HG02642 (cell line): ENCODE measurements around the gene DCLRE1C.
"Not testable (repeated sequence)": the region's sequence is repeated elsewhere in the genome, so short reads cannot be mapped to it uniquely, and the experiment has no call there.

Experiments
- ATAC-seq: cut with Tn5 transposase; IDR thresholded peaks from one replicate; pipeline ENCODE4 v1.9.1; 2021; ENCODE audit warnings: mild to moderate bottlenecking; ENCODE audit not compliant: unreplicated experiment, poor library complexity

The DCLRE1C gene

DNA sequence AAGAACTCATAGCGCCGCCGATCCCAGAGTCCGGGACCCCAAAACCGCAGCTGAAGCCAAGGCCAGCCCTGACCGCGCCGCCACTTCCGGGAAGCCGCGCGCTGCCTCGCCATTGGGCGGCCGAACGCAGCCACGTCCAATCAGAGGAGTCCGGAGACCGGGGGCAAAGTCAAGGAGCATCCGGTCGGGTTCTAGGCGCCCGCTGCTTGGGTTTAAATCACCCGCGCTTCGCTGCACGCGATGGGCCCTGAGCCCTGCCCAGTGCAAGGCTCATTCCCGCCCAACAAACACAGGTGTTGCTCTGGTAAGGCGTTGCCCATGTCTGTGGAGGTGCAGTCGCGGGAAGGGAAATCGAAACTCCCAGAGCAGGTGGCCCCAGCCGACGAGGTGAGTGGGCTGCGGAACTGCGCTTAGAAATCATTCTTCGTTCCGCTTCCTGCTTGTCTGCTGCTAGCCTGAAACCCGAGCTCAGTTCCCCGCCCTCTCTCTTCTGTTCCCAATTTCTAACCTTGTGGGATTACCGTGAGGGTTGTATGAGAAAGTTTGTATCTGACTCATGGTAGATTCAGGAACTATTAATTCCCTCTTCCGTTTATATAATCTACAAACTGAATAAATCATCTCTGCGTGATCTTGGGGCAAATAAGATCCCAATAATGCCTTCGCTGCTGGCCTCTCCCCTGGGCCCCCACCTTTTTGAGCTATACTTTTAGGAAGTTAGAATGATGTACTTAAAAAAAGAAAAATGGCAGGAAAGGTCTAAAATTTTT lies at the start of gene DCLRE1C:
Gene DCLRE1C, minus strand, starts transcription at position 96 of the 770 bp plus-strand sequence. Its CDS starts 86 bp downstream, at position 10.
- ATAC-seq = peak; percentile 86

DNA sequence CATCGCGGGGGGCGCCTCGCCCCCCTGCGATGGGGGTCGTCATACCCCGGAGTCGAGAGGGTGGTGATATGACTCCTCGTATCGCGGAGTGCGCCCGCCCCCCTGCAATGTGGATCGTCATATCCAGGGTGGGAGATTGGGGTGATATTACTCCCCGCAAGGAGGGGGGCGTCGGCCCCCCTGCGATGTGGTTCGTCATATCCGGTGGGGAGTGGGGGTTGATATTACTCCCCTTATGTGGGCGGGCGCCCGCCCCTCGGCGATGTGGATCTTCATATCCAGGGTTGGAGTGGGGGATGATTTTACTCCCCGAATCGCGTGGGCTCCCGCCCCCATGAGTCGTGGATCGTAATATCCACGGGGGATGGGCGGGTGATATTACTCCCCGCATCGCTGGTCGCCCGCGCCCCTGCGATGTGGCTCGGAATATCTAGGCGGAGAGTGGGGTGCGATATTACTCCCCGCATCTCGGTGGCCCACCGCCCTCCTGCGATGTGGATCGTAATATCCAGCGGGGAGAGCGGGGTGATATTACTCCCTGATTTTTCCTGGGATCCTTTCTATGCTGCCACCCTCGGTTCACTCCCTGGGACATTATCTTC lies 42.2 kb upstream of the DCLRE1C start:
- no peak for ATAC-seq

DNA sequence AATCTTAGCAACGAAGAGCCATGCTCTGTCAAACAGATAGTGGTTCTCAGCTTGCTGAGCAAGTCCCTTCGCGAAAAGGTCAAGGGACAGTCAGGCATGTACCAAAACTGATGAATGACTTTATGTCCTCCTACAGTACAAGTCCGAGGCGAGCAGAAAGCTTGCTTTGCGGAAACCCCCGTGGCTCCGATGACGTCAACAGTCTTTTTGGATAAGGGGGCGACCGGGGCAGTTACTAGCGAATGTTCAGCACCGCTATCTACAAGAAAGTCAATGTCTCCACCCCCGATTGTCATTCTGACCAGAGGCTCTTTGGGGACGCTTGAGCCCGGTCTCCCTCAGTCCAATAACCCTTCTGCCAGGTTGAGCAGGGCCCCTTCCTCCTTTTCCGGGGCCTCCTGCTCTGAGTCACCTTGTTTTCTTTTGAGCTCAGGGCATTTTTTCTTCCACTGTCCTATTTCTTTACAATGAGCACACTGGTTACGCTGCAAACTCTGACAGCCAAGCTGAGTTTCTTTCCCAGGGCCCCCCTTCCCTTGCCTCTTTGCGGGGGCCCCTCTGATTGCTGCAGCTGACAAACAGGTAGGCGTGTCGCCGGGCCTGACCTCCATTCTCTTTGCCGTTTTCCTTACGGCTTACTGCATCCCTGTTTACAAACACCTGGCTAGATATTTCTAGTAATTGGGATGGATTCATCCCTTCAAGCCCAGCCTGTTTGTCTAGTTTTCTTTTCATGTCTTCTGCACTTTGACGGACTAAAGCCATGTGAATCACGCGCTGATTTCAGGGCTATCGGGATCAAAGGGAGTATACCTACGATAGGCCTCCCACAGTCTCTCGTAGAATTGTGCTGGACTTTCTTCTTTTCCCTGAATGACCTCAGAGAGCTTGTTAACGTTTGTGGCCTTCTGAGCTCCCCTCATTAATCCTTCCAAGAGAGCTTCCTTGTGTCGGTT lies 39.9 kb upstream of the DCLRE1C start:
- ATAC-seq = not testable (repeated sequence)

DNA sequence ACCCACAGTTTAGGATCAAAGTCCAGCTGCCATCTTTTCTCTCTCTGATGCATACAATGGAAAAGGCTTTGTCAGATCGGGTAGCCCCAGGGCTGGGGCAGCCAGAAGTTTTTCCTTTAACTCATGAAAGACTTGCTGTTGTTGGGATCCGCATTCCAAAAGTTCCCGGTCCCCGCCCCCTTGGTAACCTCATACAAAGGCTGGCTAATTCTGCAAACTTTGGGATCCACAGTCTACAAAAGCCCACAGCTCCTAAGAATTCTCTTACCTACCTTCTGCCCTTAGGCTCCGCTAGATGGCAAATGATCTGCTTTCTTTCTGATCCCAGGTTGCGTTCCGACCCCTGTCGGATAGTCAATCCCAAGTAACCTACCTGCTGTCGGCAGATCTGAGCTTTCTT lies 38.4 kb upstream of the DCLRE1C start:
- ATAC-seq = not testable (repeated sequence)

DNA sequence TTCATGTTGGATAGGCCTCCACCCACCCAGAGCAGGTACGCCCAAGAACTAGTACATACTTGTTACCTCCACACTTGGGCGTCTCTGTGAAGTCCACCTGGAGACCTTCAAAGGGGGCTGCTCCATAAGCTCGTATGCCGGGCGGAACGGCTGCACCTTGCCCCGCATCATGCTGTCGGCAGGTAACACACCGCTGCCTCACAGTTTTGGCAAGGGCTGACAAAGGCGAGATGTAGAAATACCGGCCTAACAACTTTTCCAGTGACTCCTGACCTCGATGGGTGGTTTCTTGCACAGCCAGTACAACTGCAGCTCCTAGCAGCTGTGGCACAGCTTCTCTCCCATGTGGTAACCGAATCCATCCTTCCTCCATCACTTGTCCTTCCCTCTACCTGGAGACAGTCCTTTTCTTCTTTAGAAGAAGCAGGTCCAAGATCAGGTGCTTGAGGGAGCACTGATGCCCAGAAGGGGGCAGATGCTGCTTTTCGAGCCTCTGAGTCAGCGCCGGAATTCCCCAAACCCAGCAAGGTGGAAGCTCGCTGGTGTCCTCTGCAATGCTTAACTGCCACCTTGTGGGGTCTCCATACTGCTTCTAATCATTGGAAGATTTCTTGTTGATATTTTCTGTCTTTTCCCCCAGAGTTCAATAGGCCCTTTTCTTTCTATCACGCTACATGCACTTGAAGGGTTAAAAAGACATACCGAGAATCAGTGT lies 37.3 kb upstream of the DCLRE1C start:
- ATAC-seq = not testable (repeated sequence)

DNA sequence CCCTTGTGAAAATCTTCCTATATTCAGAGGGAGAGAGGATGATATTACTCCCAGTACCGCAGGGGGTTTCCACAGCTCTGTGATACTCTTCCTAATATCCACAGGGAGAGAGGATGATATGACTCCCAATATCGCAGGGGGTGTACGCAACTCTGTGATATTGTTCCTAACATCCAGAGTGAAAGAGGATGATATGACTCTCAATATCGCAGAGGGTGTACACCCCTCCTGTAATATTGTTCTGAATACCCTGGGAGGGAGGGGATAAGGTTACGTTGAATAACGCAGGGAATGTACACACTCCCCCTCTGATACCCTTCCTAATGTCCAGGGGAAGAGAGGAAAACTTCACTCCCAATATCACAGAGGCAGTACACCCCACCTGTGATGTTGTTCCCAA lies 35.7 kb upstream of the DCLRE1C start:
- ATAC-seq = not testable (repeated sequence)

DNA sequence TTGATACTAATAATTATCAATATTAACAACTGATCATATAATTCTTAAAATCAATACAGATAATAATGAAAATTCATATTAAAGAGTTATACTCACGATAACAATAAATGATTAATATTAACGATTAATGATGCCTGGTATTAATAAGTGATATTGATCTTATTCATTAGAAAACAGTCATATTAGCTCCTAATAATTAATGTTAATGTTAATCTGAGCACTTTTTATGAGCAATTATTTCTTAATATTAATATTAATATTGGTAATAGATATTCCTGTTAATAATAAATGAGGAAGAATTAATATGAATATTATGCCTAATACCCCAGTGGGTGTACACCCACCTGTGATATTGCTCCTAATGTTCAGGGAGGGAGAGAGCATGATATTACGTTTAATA lies 28.8 kb upstream of the DCLRE1C start:
- ATAC-seq = no peak

DNA sequence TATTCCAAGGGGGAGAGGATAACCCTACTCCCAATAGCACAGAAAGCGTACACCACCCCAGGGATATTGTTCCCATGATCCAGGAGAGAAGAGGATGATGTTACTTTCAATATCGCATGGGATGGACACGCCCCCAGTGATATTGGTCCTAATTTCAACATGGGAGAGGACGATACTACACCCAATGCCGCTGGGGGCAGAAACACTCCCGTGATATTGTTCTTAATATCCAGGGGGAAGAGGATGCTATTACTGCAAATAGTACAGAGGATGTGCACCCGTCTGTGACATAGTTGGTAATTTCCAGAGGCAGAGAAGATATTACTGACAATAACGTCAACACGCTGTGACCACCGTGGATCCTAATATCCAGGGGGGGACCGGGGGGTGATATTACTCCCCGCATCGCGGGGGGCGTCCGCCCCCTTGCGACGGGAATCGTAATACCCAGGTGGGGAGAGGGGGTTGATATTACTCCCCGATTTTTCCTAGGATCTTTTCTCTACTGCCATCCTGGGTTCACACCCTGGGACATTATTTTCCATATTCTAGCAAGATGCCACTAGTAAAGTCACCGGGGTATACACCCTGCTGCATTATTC lies 21.9 kb upstream of the DCLRE1C start:
- ATAC-seq = no peak

DNA sequence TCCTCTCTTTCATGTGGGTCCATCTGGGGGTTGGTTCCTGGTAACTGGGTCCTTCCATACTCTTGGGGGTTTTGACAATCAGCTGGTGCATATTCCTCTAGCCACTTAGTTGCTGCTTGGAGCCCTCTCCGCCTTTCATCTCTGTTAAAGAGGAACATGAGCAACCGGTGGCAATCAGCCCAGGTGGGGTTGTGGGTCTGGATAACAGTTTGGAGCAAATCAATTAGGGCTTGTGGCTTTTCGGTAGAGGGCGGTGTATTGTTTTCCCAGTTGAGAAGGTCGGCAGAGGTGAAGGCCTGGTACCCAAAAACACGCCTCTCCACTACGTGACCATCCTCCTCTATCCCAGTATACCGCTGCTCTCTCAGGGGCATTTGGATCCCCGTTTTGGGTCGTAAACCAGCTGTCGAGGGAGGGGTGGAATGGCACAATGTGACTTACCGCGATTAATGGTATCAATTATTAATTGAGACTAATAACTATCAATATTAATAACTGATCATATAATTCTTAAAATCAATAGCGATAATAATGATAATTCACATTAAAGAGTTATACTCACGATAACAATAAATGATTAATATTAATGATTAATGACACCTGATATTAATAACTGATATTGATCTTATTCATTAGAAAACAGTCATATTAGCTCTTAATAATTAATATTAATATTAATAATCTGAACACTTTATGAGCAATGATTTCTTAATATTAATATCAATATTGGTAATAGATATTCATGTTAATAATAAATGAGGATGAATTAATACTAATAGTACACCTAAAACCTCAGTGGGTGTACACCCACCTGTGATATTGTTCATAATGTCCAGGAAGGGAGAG lies 20.5 kb upstream of the DCLRE1C start:
- not testable (repeated sequence) for ATAC-seq

DNA sequence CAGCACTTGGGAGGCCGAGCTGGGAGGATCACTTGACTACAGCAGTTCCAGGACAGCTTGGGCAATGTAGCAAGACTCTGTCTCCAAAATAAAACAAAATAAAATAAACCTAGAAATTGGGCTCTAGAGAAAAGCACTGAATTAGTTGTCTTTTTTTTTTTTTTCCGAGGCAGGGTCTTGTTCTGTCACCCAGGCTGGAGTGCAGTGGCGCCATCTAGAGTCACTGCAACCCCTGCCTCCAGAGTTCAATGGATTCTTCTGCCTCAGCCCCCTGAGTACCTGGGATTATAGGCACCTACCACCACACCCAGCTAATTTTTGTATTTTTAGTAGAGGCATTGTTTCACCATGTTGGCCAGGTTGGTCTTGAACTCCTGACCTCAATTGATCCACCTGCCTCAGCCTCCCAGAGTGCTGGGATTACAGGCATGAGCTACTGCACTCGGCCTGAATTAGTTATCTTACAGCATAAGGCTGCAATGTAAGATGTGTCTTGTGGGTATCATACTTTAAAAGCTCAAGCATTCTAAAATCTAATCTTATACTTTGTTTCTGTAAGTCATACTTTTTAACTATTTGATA lies 18.1 kb upstream of the DCLRE1C start:
- ATAC-seq = no peak

DNA sequence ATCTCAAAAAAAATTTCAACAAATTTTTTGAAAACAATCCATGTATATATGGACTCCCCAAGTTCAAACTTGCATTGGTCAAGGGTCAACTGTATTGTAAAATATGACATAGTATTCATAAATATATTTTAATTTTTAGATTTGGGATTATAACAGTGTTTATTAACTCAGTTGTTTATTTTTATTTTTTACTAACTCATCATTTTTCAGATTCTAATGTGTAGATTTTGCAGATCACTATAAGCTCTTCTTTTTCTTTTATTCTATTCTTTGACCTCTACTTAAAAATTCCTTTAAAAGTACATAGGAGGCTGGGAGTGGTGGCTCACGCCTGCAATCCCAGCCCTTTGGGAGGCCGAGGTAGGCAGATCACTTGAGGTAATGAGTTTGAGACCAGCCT lies 14.0 kb upstream of the DCLRE1C start:
- no peak for ATAC-seq

DNA sequence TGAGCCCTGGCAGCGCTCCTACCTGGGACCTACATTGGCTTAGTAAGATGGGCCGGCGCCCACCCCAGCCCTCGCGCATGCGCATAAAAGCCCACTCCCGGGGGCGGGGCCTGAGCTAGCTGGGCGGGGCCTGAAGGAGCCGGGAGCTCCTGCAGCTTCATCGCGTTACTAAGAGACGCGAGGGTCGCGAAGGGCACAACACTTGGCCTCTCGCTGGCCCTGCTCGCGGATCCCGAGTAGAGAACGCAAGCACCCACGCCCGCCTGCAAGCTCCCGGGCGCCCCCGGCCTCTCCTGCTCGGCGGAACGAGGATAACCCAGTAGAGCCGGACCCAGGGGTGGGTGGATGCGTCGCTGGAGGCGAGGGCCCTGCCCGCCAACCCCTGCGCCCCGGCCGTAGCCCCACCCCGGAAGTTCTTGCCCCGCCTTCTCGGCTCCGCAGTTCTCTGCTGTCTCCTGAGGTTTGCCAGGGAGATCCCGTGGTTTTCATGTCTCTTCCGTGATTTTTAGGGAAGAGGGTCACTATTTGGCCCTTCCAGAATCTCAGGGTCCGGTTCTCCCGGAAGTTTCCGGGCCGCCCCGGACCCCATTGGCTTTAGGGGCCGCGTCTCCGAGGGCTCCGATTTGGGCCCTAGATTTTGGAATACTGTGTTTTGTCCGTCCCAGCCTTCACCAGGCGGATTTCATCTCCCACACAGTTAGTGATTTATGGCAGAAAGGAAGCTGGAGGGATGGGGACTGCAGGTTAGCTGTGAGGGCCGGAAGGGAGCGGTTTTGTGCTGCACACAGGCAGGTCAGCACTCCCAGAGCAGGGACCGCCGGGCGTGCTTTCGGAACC lies 5.5 kb upstream of the DCLRE1C start, which contains the start of gene MEIG1:
Gene MEIG1, plus strand, starts transcription at position 168 of the 837 bp plus-strand sequence. CDS start 7,081 bp downstream, outside the sequence.
- ATAC-seq = peak; percentile 83

DNA sequence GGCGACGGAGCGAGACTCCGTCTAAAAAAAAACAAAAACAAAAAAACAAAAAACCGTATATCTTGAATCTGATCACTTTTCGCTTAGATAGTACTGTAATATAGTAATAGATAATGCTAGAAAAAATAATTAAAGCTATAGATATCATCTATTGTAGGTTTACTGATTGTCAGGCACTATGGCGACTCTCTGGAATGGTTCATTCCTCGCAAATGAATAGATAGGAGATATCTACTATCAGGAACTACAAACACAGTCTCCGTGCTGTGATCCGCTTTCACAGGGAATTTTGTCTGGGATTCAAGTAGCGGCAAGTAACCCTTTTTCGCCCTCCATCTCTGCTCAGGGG lies 5.0 kb upstream of the DCLRE1C start:
- no peak for ATAC-seq

DNA sequence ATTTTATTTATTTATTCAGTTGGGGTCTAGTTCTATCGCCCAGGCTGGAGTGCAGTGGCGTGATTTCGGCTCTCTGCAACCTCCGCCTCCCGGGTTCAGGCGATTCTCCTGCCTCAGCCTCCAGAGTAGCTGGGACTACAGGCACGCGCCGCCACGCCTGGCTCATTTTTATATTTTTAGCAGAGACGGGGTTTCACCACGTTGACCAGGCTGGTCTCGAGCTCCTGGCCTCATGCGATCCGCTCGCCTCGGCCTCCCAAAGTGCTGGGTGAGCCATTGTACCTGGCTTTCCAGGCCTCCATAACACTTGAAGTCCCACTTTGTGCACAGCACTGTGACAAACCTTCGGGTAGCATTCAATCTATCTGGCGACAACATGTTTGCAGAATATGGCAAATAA lies 1.0 kb upstream of the DCLRE1C start:
- no peak for ATAC-seq

DNA sequence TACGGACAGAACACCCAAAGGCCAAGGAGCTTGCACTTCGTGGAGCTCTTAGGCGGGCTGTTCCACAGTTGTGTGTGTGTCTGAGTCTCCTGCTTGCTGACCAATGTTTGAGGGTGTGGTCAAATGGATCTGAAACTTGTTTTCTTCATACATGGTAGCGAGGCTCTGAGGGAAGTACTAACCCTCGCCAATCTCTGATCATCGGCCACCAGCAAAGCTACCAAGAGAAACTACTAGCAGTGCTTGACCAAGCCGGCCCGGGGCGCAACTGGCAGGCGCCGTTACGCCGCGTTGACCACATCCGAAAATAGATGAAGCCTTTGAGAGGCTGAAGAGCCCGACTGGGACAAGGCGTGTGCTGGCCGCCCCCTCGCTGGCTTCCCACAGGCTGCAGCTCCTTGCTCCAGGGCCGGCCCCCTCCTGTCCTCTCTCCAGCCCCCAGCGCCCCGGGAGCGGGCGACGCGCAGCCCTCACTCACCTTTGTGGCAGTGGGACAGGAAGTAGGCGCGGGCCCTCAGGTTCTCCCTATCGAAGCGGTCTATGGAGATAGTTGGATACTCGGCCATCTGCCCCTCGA lies 384 bp downstream of the DCLRE1C start:
- peak; percentile 34 for ATAC-seq

DNA sequence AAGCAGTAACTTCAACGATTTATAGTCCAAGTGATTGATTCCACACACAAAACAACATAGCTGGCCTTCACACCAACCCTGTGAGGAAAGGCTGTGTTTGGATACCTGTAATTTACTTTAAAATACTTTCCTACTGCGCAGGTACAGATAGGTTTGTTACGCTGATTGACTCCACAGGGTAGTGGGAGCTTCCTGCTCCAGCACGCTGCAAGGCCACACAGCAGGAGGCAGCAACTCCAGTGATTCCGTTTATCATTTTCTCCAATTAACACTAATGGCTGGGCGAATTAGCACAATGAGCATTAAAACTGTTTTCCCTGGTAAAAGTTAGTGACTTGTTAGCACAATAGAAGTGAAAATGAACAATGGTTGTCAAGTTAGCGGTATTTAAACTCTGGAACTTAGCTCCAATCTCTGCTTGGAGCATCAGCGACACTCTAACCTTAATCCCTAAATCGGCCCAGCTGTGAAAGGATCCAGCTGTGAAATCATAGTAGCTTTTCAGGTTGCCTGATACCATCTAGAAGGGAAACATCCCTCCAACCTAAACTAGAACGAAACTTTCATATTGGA lies 959 bp downstream of the DCLRE1C start:
- ATAC-seq = no peak

DNA sequence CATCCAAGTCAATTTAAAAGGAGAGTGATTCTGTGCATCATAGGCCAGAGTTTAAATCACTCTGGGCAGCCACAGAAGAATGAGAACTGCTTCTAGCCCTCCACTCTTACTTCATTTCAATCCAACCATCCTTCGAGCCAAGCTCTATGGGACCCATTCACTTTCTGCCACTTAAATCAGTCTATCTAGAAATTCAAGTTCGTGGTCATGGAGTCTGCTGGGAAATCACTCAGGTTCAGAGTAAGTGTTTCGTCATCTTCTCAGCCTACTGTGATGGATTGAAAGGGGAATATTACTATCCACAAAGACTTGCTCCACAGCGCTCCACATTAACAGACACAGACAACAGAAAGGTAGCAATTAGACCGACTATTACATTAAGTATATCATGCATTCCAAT lies 4.6 kb downstream of the DCLRE1C start:
- no peak for ATAC-seq
